ENCODE data around the gene INPP5D. TPM values are rescaled to one million over a fixed set of nuclear protein-coding genes. Genes with fewer than 3 reads are reported as not detected.

Gene INPP5D
- total and polyA plus RNA-seq, 2 of the 13 experiments (the other 11 are each of a cell fraction or from before 2014, with no cell fraction given), result 16.7 to 18.0 TPM

DNA sequence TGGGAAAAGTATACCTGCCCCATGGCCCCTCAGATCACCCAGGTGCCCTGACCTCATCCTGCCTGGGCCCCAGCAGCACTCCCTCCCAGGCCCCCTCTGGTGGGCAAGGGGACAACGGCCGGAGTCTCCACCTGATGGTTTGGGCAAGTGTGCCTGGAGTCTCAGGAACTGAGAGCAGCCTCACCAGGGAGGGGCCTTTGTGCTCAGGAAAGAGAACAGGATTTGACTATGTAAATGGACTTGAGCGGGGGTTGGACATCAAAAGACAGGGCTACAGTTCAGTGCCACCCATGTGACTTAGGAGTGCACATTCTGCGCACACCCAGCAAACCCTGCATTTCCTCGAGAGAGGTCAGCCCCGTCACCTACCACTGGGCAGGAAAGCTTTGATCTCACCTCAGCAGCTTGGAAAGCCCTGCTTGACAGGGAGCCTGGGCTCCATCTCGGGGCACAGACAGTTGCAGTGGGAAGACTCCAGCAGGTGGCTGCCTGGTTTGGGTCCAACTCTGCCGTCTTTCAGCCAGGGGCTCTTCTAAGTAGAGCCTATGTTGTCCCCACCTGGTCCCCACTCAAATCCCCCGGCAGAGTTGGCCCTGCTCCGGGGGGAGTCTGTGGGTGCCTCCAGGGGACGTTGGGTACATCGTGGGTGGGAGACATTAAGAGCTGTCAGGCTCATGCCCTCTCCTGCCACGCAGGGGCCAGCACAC is 3.3 kb downstream of the INPP5D start (continued):
- no peak for TF ChIP-seq ZNF160 (CRISPR knock-in tag; IDR thresholded peaks at IDR 0.05)
- TF ChIP-seq, protein P1, sequence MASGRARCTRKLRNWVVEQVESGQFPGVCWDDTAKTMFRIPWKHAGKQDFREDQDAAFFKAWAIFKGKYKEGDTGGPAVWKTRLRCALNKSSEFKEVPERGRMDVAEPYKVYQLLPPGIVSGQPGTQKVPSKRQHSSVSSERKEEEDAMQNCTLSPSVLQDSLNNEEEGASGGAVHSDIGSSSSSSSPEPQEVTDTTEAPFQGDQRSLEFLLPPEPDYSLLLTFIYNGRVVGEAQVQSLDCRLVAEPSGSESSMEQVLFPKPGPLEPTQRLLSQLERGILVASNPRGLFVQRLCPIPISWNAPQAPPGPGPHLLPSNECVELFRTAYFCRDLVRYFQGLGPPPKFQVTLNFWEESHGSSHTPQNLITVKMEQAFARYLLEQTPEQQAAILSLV (CRISPR knock-in tag; IDR thresholded peaks at IDR 0.05; ENCODE audit: borderline replicate concordance), result peak; percentile 44; the same call in 1 of the 2 replicates
- TF ChIP-seq, protein P2, sequence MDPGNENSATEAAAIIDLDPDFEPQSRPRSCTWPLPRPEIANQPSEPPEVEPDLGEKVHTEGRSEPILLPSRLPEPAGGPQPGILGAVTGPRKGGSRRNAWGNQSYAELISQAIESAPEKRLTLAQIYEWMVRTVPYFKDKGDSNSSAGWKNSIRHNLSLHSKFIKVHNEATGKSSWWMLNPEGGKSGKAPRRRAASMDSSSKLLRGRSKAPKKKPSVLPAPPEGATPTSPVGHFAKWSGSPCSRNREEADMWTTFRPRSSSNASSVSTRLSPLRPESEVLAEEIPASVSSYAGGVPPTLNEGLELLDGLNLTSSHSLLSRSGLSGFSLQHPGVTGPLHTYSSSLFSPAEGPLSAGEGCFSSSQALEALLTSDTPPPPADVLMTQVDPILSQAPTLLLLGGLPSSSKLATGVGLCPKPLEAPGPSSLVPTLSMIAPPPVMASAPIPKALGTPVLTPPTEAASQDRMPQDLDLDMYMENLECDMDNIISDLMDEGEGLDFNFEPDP (CRISPR knock-in tag; conservative IDR thresholded peaks at IDR 0.05), result no peak
- TF ChIP-seq, protein P3, sequence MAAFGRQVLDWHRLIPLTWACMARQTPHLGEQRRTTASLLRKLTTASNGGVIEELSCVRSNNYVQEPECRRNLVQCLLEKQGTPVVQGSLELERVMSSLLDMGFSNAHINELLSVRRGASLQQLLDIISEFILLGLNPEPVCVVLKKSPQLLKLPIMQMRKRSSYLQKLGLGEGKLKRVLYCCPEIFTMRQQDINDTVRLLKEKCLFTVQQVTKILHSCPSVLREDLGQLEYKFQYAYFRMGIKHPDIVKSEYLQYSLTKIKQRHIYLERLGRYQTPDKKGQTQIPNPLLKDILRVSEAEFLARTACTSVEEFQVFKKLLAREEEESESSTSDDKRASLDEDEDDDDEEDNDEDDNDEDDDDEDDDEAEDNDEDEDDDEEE (CRISPR knock-in tag; IDR thresholded peaks at IDR 0.05), result 0 out of 2 replicates have a peak, but pooled peaks have one; percentile 77
- TF ChIP-seq ZKSCAN1 (IDR thresholded peaks at IDR 0.05; ENCODE audit: low read length), result no peak
- peak; percentile 90; the same call in 1 of the 2 replicates for TF ChIP-seq ZNF792 (CRISPR knock-in tag; IDR thresholded peaks at IDR 0.05)
- TF ChIP-seq ZBTB1 (CRISPR knock-in tag; IDR thresholded peaks at IDR 0.05; ENCODE audit: borderline replicate concordance), result no peak
- TF ChIP-seq, protein P4, sequence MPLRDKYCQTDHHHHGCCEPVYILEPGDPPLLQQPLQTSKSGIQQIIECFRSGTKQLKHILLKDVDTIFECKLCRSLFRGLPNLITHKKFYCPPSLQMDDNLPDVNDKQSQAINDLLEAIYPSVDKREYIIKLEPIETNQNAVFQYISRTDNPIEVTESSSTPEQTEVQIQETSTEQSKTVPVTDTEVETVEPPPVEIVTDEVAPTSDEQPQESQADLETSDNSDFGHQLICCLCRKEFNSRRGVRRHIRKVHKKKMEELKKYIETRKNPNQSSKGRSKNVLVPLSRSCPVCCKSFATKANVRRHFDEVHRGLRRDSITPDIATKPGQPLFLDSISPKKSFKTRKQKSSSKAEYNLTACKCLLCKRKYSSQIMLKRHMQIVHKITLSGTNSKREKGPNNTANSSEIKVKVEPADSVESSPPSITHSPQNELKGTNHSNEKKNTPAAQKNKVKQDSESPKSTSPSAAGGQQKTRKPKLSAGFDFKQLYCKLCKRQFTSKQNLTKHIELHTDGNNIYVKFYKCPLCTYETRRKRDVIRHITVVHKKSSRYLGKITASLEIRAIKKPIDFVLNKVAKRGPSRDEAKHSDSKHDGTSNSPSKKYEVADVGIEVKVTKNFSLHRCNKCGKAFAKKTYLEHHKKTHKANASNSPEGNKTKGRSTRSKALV (CRISPR knock-in tag; IDR thresholded peaks at IDR 0.05), result no peak
- TF ChIP-seq ZNF7 (CRISPR knock-in tag; IDR thresholded peaks at IDR 0.05), result no peak
- no peak for TF ChIP-seq HDAC6 (IDR thresholded peaks at IDR 0.05; ENCODE audit: low read depth, low read length)
- TF ChIP-seq ZNF468 (CRISPR knock-in tag; IDR thresholded peaks at IDR 0.05), result no peak
- peak; percentile 91 for TF ChIP-seq BHLHE40 (IDR thresholded peaks at IDR 0.05; ENCODE audit: low read length)
- no peak for TF ChIP-seq ZNF432 (CRISPR knock-in tag; IDR thresholded peaks at IDR 0.05; ENCODE audit: borderline replicate concordance)
- TF ChIP-seq, protein P5, sequence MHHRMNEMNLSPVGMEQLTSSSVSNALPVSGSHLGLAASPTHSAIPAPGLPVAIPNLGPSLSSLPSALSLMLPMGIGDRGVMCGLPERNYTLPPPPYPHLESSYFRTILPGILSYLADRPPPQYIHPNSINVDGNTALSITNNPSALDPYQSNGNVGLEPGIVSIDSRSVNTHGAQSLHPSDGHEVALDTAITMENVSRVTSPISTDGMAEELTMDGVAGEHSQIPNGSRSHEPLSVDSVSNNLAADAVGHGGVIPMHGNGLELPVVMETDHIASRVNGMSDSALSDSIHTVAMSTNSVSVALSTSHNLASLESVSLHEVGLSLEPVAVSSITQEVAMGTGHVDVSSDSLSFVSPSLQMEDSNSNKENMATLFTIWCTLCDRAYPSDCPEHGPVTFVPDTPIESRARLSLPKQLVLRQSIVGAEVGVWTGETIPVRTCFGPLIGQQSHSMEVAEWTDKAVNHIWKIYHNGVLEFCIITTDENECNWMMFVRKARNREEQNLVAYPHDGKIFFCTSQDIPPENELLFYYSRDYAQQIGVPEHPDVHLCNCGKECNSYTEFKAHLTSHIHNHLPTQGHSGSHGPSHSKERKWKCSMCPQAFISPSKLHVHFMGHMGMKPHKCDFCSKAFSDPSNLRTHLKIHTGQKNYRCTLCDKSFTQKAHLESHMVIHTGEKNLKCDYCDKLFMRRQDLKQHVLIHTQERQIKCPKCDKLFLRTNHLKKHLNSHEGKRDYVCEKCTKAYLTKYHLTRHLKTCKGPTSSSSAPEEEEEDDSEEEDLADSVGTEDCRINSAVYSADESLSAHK (CRISPR knock-in tag; IDR thresholded peaks at IDR 0.05; ENCODE audit: borderline replicate concordance), result no peak
- TF ChIP-seq FOXP1 (IDR thresholded peaks at IDR 0.05), result no peak
- peak; percentile 78 for TF ChIP-seq FOXP1 (CRISPR knock-in tag; IDR thresholded peaks at IDR 0.05)
- TF ChIP-seq, protein P6, sequence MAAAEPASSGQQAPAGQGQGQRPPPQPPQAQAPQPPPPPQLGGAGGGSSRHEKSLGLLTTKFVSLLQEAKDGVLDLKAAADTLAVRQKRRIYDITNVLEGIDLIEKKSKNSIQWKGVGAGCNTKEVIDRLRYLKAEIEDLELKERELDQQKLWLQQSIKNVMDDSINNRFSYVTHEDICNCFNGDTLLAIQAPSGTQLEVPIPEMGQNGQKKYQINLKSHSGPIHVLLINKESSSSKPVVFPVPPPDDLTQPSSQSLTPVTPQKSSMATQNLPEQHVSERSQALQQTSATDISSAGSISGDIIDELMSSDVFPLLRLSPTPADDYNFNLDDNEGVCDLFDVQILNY (CRISPR knock-in tag; conservative IDR thresholded peaks at IDR 0.05), result no peak
- TF ChIP-seq CEBPG (CRISPR knock-in tag; IDR thresholded peaks at IDR 0.05), result peak; percentile 53
- peak; percentile 60 for TF ChIP-seq KMT2B (CRISPR knock-in tag; IDR thresholded peaks at IDR 0.05)
- TF ChIP-seq, protein P7, sequence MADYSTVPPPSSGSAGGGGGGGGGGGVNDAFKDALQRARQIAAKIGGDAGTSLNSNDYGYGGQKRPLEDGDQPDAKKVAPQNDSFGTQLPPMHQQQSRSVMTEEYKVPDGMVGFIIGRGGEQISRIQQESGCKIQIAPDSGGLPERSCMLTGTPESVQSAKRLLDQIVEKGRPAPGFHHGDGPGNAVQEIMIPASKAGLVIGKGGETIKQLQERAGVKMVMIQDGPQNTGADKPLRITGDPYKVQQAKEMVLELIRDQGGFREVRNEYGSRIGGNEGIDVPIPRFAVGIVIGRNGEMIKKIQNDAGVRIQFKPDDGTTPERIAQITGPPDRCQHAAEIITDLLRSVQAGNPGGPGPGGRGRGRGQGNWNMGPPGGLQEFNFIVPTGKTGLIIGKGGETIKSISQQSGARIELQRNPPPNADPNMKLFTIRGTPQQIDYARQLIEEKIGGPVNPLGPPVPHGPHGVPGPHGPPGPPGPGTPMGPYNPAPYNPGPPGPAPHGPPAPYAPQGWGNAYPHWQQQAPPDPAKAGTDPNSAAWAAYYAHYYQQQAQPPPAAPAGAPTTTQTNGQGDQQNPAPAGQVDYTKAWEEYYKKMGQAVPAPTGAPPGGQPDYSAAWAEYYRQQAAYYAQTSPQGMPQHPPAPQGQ (CRISPR knock-in tag; IDR thresholded peaks at IDR 0.05; ENCODE audit: borderline replicate concordance), result no peak
